ENCODE results near the gene LIG3.
A peak's percentile ranks its signal among the peaks of the same experiment; 100 is the strongest.
"Not testable (repeated sequence)": the region's sequence is repeated elsewhere in the genome, so short reads cannot be mapped to it uniquely, and the experiment has no call there.

The LIG3 gene

GRCh38 chr17:35016369-35016768 is 36.1 kb downstream of the LIG3 start:
- Mint-ChIP-seq H3K9me3 (no peaks in the 10 kb centered on the region), H3K4me1 (peaks cover 11% of the 10 kb centered on the region), H3K36me3 (ENCODE audit: low read depth) (peaks cover 7% of the 10 kb centered on the region), H3K27ac (no peak overlapping the region), H3K27me3 (no peaks in the 10 kb centered on the region), H3K4me3 (no peak overlapping the region)
- DNase-seq (no peak), ATAC-seq (no peak)

GRCh38 chr17:35017021-35017420 is 36.7 kb downstream of the LIG3 start:
- DNase-seq (no peak), ATAC-seq (no peak)
- Mint-ChIP-seq H3K9me3 (no peaks in the 10 kb centered on the region), H3K27me3 (no peaks in the 10 kb centered on the region), H3K36me3 (ENCODE audit: low read depth) (peaks cover 7% of the 10 kb centered on the region), H3K4me3 (no peak overlapping the region), H3K27ac (no peak overlapping the region), H3K4me1 (peaks cover 18% of the 10 kb centered on the region)

- Mint-ChIP-seq H3K9me3 (no peaks in the 10 kb centered on the region), H3K4me1 (peaks cover 35% of the 10 kb centered on the region), H3K27me3 (no peaks in the 10 kb centered on the region), H3K4me3 (no peak overlapping the region), H3K27ac (no peak overlapping the region), H3K36me3 (ENCODE audit: low read depth) (peaks cover 3% of the 10 kb centered on the region)
- no peak for DNase-seq
- ATAC-seq, result no peak
Observed at GRCh38 chr17:35018814-35019213, 38.5 kb downstream of the LIG3 start.

- Mint-ChIP-seq H3K4me1 (peaks cover 35% of the 10 kb centered on the region), H3K9me3 (no peaks in the 10 kb centered on the region), H3K36me3 (ENCODE audit: low read depth) (peaks cover 3% of the 10 kb centered on the region), H3K4me3 (no peak overlapping the region), H3K27ac (no peak overlapping the region), H3K27me3 (no peaks in the 10 kb centered on the region)
- ATAC-seq (no peak), DNase-seq (no peak)
Observed at GRCh38 chr17:35019386-35020179, 39.3 kb downstream of the LIG3 start.

GRCh38 chr17:35021520-35022380 is 41.4 kb downstream of the LIG3 start:
- H3K4me1 Mint-ChIP-seq, result peaks cover 35% of the 10 kb centered on the region
- peak overlapping the region; percentile 76 for H3K4me3 Mint-ChIP-seq
- peaks cover 4% of the 10 kb centered on the region for H3K36me3 Mint-ChIP-seq (ENCODE audit: low read depth)
- no peaks in the 10 kb centered on the region for H3K9me3 Mint-ChIP-seq
- H3K27ac Mint-ChIP-seq, result peak overlapping the region; percentile 92
- no peaks in the 10 kb centered on the region for H3K27me3 Mint-ChIP-seq
- DNase-seq (no peak), ATAC-seq (no peak)

- DNase-seq, result peak; percentile 74
- Mint-ChIP-seq H3K9me3 (no peaks in the 10 kb centered on the region), H3K4me1 (peaks cover 35% of the 10 kb centered on the region), H3K4me3 (peak overlapping the region; percentile 76), H3K27me3 (no peaks in the 10 kb centered on the region), H3K27ac (peak overlapping the region; percentile 92), H3K36me3 (ENCODE audit: low read depth) (peaks cover 4% of the 10 kb centered on the region)
- peak; percentile 100 for ATAC-seq
Observed at GRCh38 chr17:35022536-35023063, 42.3 kb downstream of the LIG3 start.

GRCh38 chr17:35023538-35023937 is 43.2 kb downstream of the LIG3 start:
- H3K27ac Mint-ChIP-seq, result peak overlapping the region; percentile 92
- H3K9me3 Mint-ChIP-seq, result no peaks in the 10 kb centered on the region
- H3K36me3 Mint-ChIP-seq (ENCODE audit: low read depth), result peaks cover 2% of the 10 kb centered on the region
- no peak for ATAC-seq
- H3K4me3 Mint-ChIP-seq, result no peak overlapping the region
- no peaks in the 10 kb centered on the region for H3K27me3 Mint-ChIP-seq
- peaks cover 41% of the 10 kb centered on the region for H3K4me1 Mint-ChIP-seq
- DNase-seq, result no peak

- DNase-seq (no peak), ATAC-seq (no peak)
- no peak overlapping the region for H3K4me3 Mint-ChIP-seq
- no peak overlapping the region for H3K27ac Mint-ChIP-seq
- no peaks in the 10 kb centered on the region for H3K9me3 Mint-ChIP-seq
- no peaks in the 10 kb centered on the region for H3K27me3 Mint-ChIP-seq
- peaks cover 2% of the 10 kb centered on the region for H3K36me3 Mint-ChIP-seq (ENCODE audit: low read depth)
- peaks cover 45% of the 10 kb centered on the region for H3K4me1 Mint-ChIP-seq
Observed at GRCh38 chr17:35025541-35025940, 45.2 kb downstream of the LIG3 start.

GRCh38 chr17:35028097-35028496 is 47.8 kb downstream of the LIG3 start:
- not testable (repeated sequence) for H3K36me3 Mint-ChIP-seq (ENCODE audit: low read depth); ATAC-seq; H3K27me3 Mint-ChIP-seq; H3K27ac Mint-ChIP-seq; DNase-seq; H3K4me3 Mint-ChIP-seq; H3K9me3 Mint-ChIP-seq
- H3K4me1 Mint-ChIP-seq, result peaks cover 30% of the 10 kb centered on the region

GRCh38 chr17:35028531-35029262 is 48.4 kb downstream of the LIG3 start:
- DNase-seq, result no peak
- Mint-ChIP-seq H3K4me3 (no peak overlapping the region), H3K27me3 (no peaks in the 10 kb centered on the region), H3K27ac (peak overlapping the region; percentile 19), H3K36me3 (ENCODE audit: low read depth) (peaks cover 2% of the 10 kb centered on the region), H3K4me1 (peaks cover 24% of the 10 kb centered on the region), H3K9me3 (no peaks in the 10 kb centered on the region)
- no peak for ATAC-seq

GRCh38 chr17:35030780-35031179 is 50.5 kb downstream of the LIG3 start:
- H3K27me3 Mint-ChIP-seq, result no peaks in the 10 kb centered on the region
- no peaks in the 10 kb centered on the region for H3K9me3 Mint-ChIP-seq

GRCh38 chr17:35038453-35038852 is 58.1 kb downstream of the LIG3 start:
- Mint-ChIP-seq H3K36me3 (ENCODE audit: low read depth) (no peaks in the 10 kb centered on the region), H3K4me1 (peaks cover 9% of the 10 kb centered on the region), H3K27ac (no peak overlapping the region), H3K27me3 (no peaks in the 10 kb centered on the region), H3K9me3 (no peaks in the 10 kb centered on the region), H3K4me3 (no peak overlapping the region)
- no peak for DNase-seq
- no peak for ATAC-seq

More at GRCh38 chr17:35030780-35031179, 50.5 kb downstream of the LIG3 start:
- H3K4me3 Mint-ChIP-seq, result no peak overlapping the region
- no peak for ATAC-seq
- peaks cover 24% of the 10 kb centered on the region for H3K4me1 Mint-ChIP-seq
- H3K36me3 Mint-ChIP-seq (ENCODE audit: low read depth), result no peaks in the 10 kb centered on the region
- no peak for DNase-seq
- no peak overlapping the region for H3K27ac Mint-ChIP-seq

GRCh38 chr17:35041390-35041789 is 61.1 kb downstream of the LIG3 start:
- Mint-ChIP-seq H3K27ac (no peak overlapping the region), H3K4me1 (peaks cover 30% of the 10 kb centered on the region), H3K36me3 (ENCODE audit: low read depth) (no peaks in the 10 kb centered on the region), H3K9me3 (no peaks in the 10 kb centered on the region), H3K27me3 (no peaks in the 10 kb centered on the region), H3K4me3 (no peak overlapping the region)
- ATAC-seq (no peak), DNase-seq (no peak)

GRCh38 chr17:35044181-35044580 is 63.9 kb downstream of the LIG3 start:
- Mint-ChIP-seq H3K27me3 (no peaks in the 10 kb centered on the region), H3K4me1 (peaks cover 52% of the 10 kb centered on the region), H3K9me3 (no peaks in the 10 kb centered on the region), H3K4me3 (no peak overlapping the region), H3K27ac (no peak overlapping the region), H3K36me3 (ENCODE audit: low read depth) (no peaks in the 10 kb centered on the region)
- no peak for DNase-seq
- no peak for ATAC-seq
